Panc1 (cell line): ENCODE results near the gene PDE9A. TPM values are rescaled to one million over a fixed set of nuclear protein-coding genes. Genes with fewer than 3 reads are reported as not detected.

ENCODE experiments used
- ATAC-seq: fragments of 200-7000 bp; cut with Tn5 transposase; 2 replicates; pipeline ENCODE4 v1.9.1; 2020; ENCODE audit warnings: mild to moderate bottlenecking, moderate library complexity
- BruUV-seq: library from RNA; stranded (reverse); fragments of 400-500 nt; replicated peaks from 2 replicates; lab custom pipeline; 2021; lab: Mats Ljungman, UMichigan
- CTCF ChIA-PET: fragments of 300-600 bp; sonication (Branson Sonifier 250); formaldehyde crosslinking; loops from one replicate; lab custom pipeline; 2022; ENCODE audit warnings: antibody characterized with exemption; lab: Charles Lee
- POLR2A ChIA-PET: fragments of 300-600 bp; sonication (Branson Sonifier 250); formaldehyde crosslinking; loops from one replicate; lab custom pipeline; 2022; ENCODE audit warnings: antibody characterized with exemption; lab: Charles Lee
- DNase-seq: peaks from one replicate; pipeline ENCODE4 v3.0.0-alpha.2; 2010; ENCODE audit warnings: low read depth, low spot score
- H3K27ac ChIP-seq: 2 replicates; pipeline ENCODE4 v1.5.1; 2011; ENCODE audit warnings: mild to moderate bottlenecking, low read length, inconsistent platforms
- H3K27me3 ChIP-seq: fragments of 200-500 bp; sonication (Bioruptor generic); 2 replicates; pipeline ENCODE4 v1.6.0; 2014; ENCODE audit warnings: low read length, inconsistent platforms; ENCODE audit not compliant: control insufficient read depth, insufficient read depth
- H3K36me3 ChIP-seq: fragments of 200-500 bp; sonication (Bioruptor generic); 2 replicates; pipeline ENCODE4 v1.5.1; 2014; ENCODE audit warnings: inconsistent platforms, mild to moderate bottlenecking, low read length, moderate library complexity; ENCODE audit not compliant: control insufficient read depth, insufficient read depth
- H3K4me1 ChIP-seq: 2 replicates; pipeline ENCODE4 v1.5.1; 2011; ENCODE audit warnings: inconsistent platforms, mild to moderate bottlenecking, low read length, moderate library complexity; ENCODE audit not compliant: control insufficient read depth, insufficient read depth
- H3K4me3 ChIP-seq, 2 experiments: 2 replicates each; pipeline ENCODE4 v1.5.1; 2011 to 2012; ENCODE audit warnings: low read depth in 2 of 2, low read length in 2 of 2, mild to moderate bottlenecking in 2 of 2, inconsistent platforms in 1 of 2, moderate library complexity in 1 of 2
- H3K9me3 ChIP-seq: fragments of 200-500 bp; sonication (Bioruptor generic); 2 replicates; pipeline ENCODE4 v1.5.1; 2014; ENCODE audit warnings: low read depth, mild to moderate bottlenecking, inconsistent platforms, low read length, moderate library complexity; ENCODE audit not compliant: control insufficient read depth, insufficient read depth
- CTCF ChIP-seq: fragments of 450-650 bp; IDR thresholded peaks from 2 replicates; pipeline ENCODE4 v1.5.1; 2017; ENCODE audit warnings: mild to moderate bottlenecking
- POLR2AphosphoS5 ChIP-seq: IDR thresholded peaks from 2 replicates; pipeline ENCODE4 v1.6.1; 2012; ENCODE audit warnings: mild to moderate bottlenecking, low read depth, low read length, moderate library complexity
- REST ChIP-seq, 2 experiments: IDR thresholded peaks; 2 replicates each; pipeline ENCODE4 v1.6.1; 2011 to 2012; ENCODE audit warnings: low read depth in 2 of 2, control low read depth in 1 of 2, low read length in 1 of 2, mild to moderate bottlenecking in 1 of 2, moderate library complexity in 1 of 2; ENCODE audit not compliant: insufficient read depth in 1 of 2
- SIN3A ChIP-seq: IDR thresholded peaks from 2 replicates; pipeline ENCODE4 v1.6.1; 2012; ENCODE audit warnings: low read depth, mild to moderate bottlenecking, low read length, moderate library complexity, borderline replicate concordance; ENCODE audit not compliant: insufficient read depth
- TCF7L2 ChIP-seq: IDR thresholded peaks from 2 replicates; pipeline ENCODE4 v1.6.1; 2011; ENCODE audit warnings: mild to moderate bottlenecking, low read depth, low read length, inconsistent platforms
- in situ Hi-C: cut with HindIII; loops from 2 replicates; pipeline ENCODE4 v1.10.0; 2016; ENCODE audit warnings: low sequenced_read_pairs, low pct_unique_long_range_greater_than_20kb
- intact Hi-C: fragments of 100-400 bp; cut with micrococcal nuclease; formaldehyde crosslinking; loops from one replicate; pipeline ENCODE4 v1.10.0; 2022; ENCODE audit not compliant: unreplicated experiment
- total RNA-seq: library from RNA; stranded (reverse); gene quantifications from one replicate; pipeline ENCODE4 v1.2.1, GENCODE V29; 2021; ENCODE audit not compliant: unreplicated experiment

The PDE9A gene
- total RNA-seq, 1 experiment from 2014 or later: 0.72 TPM

- no peaks in the 10 kb centered on the region for H3K27me3 ChIP-seq
- DNase-seq (no peak), ATAC-seq (no peak)
- intact Hi-C loops: no loop called here
- H3K36me3 ChIP-seq: no peaks in the 10 kb centered on the region
- in situ Hi-C loops: no loop called here
- ChIA-PET POLR2A (no interaction called here), CTCF (no interaction called here)
- no TSS peak for BruUV-seq
- H3K27ac ChIP-seq: no peak overlapping the region
- TF ChIP-seq CTCF (no peak), TCF7L2 (no peak), REST (IDR thresholded peaks at IDR 0.05; ENCODE audit: insufficient read depth in 1 of 2, low read depth in 2 of 2, low read length in 1 of 2) (no peak), SIN3A (no peak), POLR2AphosphoS5 (no peak)
- no peak overlapping the region for H3K4me3 ChIP-seq
- no peaks in the 10 kb centered on the region for H3K9me3 ChIP-seq
- no peaks in the 10 kb centered on the region for H3K4me1 ChIP-seq
Observed at GRCh38 chr21:42631142-42631541, 22.3 kb upstream of the PDE9A start.

- Histone ChIP-seq H3K27ac (no peak overlapping the region), H3K4me3 (no peak overlapping the region), H3K9me3 (no peaks in the 10 kb centered on the region), H3K36me3 (no peaks in the 10 kb centered on the region), H3K27me3 (no peaks in the 10 kb centered on the region), H3K4me1 (no peaks in the 10 kb centered on the region)
- no peak for TF ChIP-seq REST (IDR thresholded peaks at IDR 0.05; ENCODE audit: insufficient read depth in 1 of 2, low read depth in 2 of 2, low read length in 1 of 2)
- TF ChIP-seq SIN3A: no peak
- no peak for TF ChIP-seq POLR2AphosphoS5
- TF ChIP-seq CTCF: no peak
- TF ChIP-seq TCF7L2: no peak
- ATAC-seq (no peak), DNase-seq (no peak)
- POLR2A ChIA-PET: no interaction called here
- CTCF ChIA-PET: no interaction called here
- in situ Hi-C loops (no loop called here), intact Hi-C loops (no loop called here)
- no TSS peak for BruUV-seq
Observed at GRCh38 chr21:42632336-42632751, 21.1 kb upstream of the PDE9A start.
